NK-92 (cell line): Measurements from ENCODE around the gene C1QL4.
A peak's percentile ranks its signal among the peaks of the same experiment; 100 is the strongest.
"Not testable (repeated sequence)": the region's sequence is repeated elsewhere in the genome, so short reads cannot be mapped to it uniquely, and the experiment has no call there.

Experiments
- DNase-seq: peaks from one replicate; lab custom pipeline; 2025; ENCODE audit not compliant: unreplicated experiment; lab: John Stamatoyannopoulos, UW

Gene C1QL4

GRCh38 chr12:49334681-49335080, 2.3 kb downstream of the C1QL4 start:
- no peak for DNase-seq

GRCh38 chr12:49334226-49334625, 2.8 kb downstream of the C1QL4 start:
- DNase-seq: no peak

DNA sequence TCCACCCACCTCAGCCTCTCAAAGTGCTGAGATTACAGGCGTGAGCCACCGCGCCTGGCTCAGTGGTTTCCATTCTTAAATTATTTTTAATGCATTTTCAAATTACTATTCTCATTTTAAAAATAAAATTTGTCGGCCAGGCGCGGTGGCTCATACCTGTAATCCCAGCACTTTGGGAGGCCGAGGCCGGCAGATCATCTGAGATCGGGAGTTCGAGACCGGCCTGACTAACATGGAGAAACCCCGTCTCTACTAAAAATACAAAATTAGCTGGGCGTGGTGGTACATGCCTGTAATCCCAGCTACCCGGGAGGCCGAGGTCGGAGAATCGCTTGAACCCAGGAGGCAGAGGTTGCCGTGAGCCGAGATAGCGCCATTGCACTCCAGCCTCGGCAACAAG, 3.2 kb downstream of the C1QL4 start:
- not testable (repeated sequence) for DNase-seq

DNA sequence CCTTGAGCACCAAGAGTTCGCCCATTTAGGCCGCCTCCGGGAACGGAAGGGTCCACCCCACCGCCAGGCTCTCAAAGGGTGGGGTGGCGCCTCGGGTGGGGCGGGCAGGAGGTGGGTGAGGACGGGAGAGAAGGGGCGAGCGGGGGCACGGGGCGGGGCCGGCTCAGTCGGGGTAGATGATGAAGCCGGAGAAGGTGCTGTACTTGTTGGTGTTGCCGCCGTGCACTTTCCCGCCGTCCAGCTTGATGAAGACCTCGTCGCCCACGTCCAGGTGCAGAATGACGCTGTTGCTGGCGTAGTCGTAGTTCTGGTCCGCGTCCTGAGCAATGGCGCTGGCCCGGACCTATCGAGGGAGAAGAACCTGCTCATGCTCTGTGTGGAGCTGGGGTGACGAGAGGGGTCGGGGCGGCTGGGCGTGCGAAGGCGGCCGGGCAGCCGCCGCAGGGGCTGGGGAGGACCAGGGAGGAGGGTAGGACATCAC, 4.1 kb downstream of the C1QL4 start:
- no peak for DNase-seq

GRCh38 chr12:49332441-49332861, 4.5 kb downstream of the C1QL4 start:
- DNase-seq: no peak

GRCh38 chr12:49331380-49332222, 5.4 kb downstream of the C1QL4 start:
- DNase-seq: no peak

- no peak for DNase-seq
Measured at GRCh38 chr12:49330631-49331379, 6.2 kb downstream of the C1QL4 start.

- no peak for DNase-seq
Measured at GRCh38 chr12:49330032-49330619, 6.9 kb downstream of the C1QL4 start.

GRCh38 chr12:49328816-49329215, 8.2 kb downstream of the C1QL4 start:
- no peak for DNase-seq

DNA sequence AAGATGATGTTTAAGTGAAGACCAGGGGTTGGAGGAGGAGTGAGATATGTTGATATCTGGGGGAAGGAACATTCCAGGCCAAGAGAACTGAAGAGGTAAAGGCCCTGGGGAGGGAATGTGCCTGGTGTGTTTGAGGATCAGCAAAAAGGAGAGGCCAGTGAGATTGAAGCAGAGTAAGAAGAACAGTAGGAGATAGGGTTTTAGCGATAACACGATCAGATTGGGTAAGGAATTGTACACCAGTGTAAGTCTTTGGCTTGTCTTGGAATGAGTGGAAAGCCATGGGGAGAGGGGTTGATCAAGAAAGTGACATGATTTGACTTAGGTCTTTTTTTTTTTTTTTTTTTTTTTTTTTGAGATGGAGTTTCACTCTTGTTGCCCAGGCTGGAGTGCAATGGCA, 9.1 kb downstream of the C1QL4 start:
- DNase-seq: no peak

- no peak for DNase-seq
Measured at GRCh38 chr12:49327368-49327767, 9.6 kb downstream of the C1QL4 start.

DNA sequence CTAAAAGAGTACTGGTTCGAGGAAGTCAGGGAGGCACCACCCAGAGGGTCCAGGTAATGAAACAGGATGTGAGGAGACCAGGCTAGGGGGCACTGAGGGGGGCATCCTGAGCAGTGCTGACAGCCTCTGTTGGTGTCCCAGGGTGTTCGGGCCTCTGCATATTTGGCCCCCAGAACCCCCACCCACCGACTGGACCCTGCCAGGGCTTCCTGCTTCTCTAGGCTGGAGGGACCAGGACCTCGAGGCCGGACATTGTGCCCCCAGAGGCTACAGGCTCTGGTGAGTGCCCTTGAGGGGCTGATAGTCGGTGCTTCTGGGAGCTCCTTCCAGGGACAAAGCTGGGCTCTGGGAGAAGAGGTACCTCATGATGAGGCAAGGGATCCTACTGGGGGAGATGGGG, 11.4 kb downstream of the C1QL4 start:
- DNase-seq: no peak

- DNase-seq: no peak
Measured at GRCh38 chr12:49323524-49324097, 13.4 kb downstream of the C1QL4 start.

DNA sequence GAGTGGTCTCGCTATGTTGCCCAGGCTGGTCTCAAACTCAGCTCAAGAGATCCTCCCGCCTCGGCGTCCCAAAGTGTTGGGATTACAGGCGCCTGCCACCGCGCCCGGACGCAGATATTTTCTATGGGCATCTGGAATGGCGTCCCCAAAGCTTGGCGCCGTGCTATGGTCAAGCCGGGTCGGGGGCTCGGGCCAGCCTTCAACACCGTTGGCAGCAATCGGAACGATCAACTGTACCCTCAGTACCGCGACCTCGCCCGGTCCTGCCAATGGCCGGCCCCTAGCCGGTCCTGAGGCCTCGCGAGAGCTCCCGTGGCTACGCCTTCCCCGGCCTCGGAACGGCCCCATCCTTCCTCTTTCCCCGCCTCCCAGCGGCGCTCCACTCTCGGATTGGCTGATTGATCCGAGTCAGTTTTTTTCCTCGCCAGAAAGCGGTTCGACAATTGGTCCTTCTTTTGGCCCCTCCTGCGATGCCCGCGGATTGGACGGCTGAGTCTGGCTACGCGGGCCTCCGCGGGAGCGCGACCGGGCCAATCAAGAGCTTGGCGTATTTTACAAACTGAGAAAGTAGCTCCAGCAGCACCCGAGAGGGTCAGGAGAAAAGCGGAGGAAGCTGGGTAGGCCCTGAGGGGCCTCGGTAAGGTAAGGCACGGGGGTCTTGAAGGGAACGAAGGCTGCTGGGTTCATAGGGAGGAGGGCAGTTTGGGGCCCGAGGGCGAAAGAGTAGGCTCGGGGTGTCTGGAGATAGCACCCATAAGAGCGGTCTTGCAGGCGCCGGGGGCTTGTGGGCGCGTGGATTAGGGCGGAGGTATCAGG, 14.1 kb downstream of the C1QL4 start, which contains the start of gene TROAP:
TSS of gene TROAP (plus strand) at position 548 of the 816 bp plus-strand sequence. CDS start 354 bp downstream, outside the sequence.
- DNase-seq: peak; percentile 64

DNA sequence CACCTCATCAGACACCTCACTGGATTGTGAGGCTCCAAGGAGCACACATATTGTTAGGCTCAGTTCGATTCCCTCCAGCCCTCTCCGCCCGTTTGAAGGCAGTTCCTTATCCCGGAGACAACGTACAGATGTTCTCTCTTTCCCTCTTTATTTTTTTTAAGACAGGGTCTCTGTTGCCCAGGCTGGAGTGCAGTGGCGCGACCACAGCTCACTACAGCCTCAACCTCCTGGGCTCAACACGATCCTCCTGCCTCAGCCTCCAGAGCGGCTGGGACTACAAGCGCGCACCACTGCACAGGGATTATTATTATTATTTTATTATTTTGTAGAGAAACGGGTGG, 14.7 kb downstream of the C1QL4 start:
- no peak for DNase-seq

DNA sequence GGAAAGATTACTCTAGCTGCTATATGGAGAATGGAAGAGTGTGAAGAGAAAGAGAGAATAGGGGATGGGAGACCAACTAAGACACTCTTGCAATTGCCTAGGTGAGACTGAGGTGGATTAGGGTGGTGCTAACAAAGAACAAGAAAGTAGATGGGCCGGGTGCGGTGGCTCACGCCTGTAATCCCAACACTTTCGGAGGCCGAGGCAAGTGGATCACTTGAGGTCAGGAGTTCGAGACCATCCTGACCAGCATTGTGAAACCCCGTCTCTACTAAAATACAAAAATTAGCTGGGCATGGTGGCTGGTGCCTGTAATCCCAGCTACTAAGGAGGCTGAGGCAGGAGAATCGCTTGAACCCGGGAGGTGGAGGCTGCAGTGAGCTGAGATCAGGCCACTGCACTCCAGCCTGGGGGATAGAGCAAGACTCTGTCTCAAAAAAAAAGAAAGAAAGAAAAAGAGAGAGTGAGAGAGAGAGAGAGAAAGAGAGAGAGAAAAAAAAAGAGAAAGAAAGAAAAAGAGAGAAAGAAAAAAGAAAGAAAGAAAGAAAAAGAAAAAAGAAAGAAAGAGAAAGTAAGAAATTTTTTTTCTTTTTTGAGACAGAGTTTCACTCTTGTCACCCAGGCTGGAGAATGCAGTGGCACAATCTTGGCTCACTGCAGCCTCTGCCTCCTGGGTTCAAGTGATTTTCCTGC, 16.4 kb downstream of the C1QL4 start:
- not testable (repeated sequence) for DNase-seq

GRCh38 chr12:49317118-49317517, 19.9 kb downstream of the C1QL4 start:
- DNase-seq: not testable (repeated sequence)

GRCh38 chr12:49314811-49315210, 22.2 kb downstream of the C1QL4 start:
- DNase-seq: no peak

DNA sequence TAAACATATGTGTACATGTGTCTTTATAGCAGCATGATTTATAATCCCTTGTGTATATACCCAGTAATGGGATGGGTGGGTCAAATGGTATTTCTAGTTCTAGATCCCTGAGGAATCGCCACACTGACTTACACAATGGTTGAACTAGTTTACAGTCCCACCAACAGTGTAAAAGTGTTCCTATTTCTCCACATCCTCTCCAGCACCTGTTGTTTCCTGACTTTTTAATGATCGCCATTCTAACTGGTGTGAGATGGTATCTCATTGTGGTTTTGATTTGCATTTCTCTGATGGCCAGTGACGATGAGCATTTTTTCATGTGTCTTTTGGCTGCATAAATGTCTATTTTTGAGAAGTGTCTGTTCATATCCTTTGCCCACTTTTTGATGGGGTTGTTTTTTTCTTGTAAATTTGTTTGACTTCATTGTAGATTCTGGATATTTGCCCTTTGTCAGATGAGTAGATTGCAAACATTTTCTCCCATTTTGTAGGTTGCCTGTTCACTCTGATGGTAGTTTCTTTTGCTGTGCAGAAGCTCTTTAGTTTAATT, 26.5 kb downstream of the C1QL4 start:
- not testable (repeated sequence) for DNase-seq

DNA sequence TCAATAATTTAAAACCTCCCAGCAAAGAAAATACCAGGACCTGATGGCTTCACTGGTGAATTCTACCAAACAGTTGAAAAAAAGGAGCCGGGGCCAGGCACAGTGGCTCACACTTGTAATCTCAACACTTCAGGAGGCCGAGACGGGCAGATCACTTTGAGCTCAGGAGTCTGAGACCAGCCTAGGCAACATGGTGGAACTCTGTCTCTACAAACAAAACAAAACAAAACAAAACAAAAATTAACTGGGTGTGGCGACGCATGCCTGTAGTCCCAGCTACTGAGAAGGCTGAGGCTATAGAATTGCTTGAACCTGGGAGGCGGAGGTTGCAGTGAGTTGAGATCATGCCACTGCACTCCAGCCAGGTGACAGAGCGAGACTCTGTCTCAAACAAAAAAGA, 27.6 kb downstream of the C1QL4 start:
- no peak for DNase-seq
